GM23338 (cell line): ENCODE results near the gene VSIG10L2. TPM values are rescaled to one million over a fixed set of nuclear protein-coding genes. Genes with fewer than 3 reads are reported as not detected.

Experiments used
- ATAC-seq: fragments of 200-7000 bp; cut with Tn5 transposase; 3 replicates; pipeline ENCODE4 v1.9.1; 2020
- DNase-seq: peaks from one replicate; pipeline ENCODE4 v3.0.0-alpha.2; 2015; ENCODE audit warnings: low spot score
- H2AFZ ChIP-seq: fragments of 200-600 bp; sonication (generic); 2 replicates; pipeline ENCODE4 v1.8.0; 2016; ENCODE audit warnings: antibody characterized with exemption, mild to moderate bottlenecking, moderate library complexity
- H3F3A ChIP-seq: fragments of 200-600 bp; sonication (generic); replicated peaks from 2 replicates; pipeline ENCODE4 v1.8.0; 2017; ENCODE audit warnings: antibody characterized with exemption, mixed run types, low read depth
- H3K27ac ChIP-seq: fragments of 200-600 bp; sonication (generic); 2 replicates; pipeline ENCODE4 v1.6.1; 2016; ENCODE audit warnings: low read depth
- H3K27me3 ChIP-seq: fragments of 200-600 bp; sonication (generic); 2 replicates; pipeline ENCODE4 v1.8.0; 2016; ENCODE audit warnings: mild to moderate bottlenecking, mixed run types, moderate library complexity; ENCODE audit not compliant: insufficient read depth
- H3K36me3 ChIP-seq: fragments of 200-600 bp; sonication (generic); 2 replicates; pipeline ENCODE4 v1.8.0; 2016; ENCODE audit warnings: mild to moderate bottlenecking; ENCODE audit not compliant: insufficient read depth
- H3K4me1 ChIP-seq: fragments of 200-600 bp; sonication (generic); 2 replicates; pipeline ENCODE4 v1.8.0; 2016; ENCODE audit warnings: mild to moderate bottlenecking, moderate library complexity; ENCODE audit not compliant: insufficient read depth
- H3K4me2 ChIP-seq: fragments of 200-600 bp; sonication (generic); 2 replicates; pipeline ENCODE4 v1.7.1; 2017; ENCODE audit warnings: mixed run types
- H3K4me3 ChIP-seq: fragments of 200-600 bp; sonication (generic); 2 replicates; pipeline ENCODE4 v1.6.1; 2016; ENCODE audit warnings: mixed run types
- H3K79me2 ChIP-seq: fragments of 200-600 bp; sonication (generic); replicated peaks from 2 replicates; pipeline ENCODE4 v1.8.0; 2017; ENCODE audit warnings: mild to moderate bottlenecking; ENCODE audit not compliant: insufficient read depth
- H3K9me2 ChIP-seq: fragments of 200-600 bp; sonication (generic); 2 replicates; pipeline ENCODE4 v1.8.0; 2017; ENCODE audit not compliant: insufficient read depth
- H4K20me1 ChIP-seq: fragments of 200-600 bp; sonication (generic); replicated peaks from 2 replicates; pipeline ENCODE4 v1.8.0; 2017; ENCODE audit warnings: mild to moderate bottlenecking; ENCODE audit not compliant: insufficient read depth
- H3K27ac Mint-ChIP-seq: 2 replicates; pipeline ENCODE4 v1.8.0; 2020; ENCODE audit warnings: inconsistent platforms, mild to moderate bottlenecking, moderate library complexity, mixed read lengths
- H3K27me3 Mint-ChIP-seq: 3 replicates; pipeline ENCODE4 v1.8.0; 2022; ENCODE audit warnings: low read depth, mild to moderate bottlenecking, moderate library complexity, mixed read lengths, inconsistent platforms; ENCODE audit not compliant: insufficient read depth, poor library complexity
- H3K36me3 Mint-ChIP-seq: 3 replicates; pipeline ENCODE4 v1.8.0; 2021; ENCODE audit warnings: low read depth, mild to moderate bottlenecking, inconsistent platforms, moderate library complexity, mixed read lengths
- H3K4me1 Mint-ChIP-seq: 3 replicates; pipeline ENCODE4 v1.8.0; 2020; ENCODE audit warnings: mild to moderate bottlenecking, inconsistent platforms, mixed read lengths
- H3K4me3 Mint-ChIP-seq: 3 replicates; pipeline ENCODE4 v1.8.0; 2021; ENCODE audit warnings: moderate library complexity, mild to moderate bottlenecking, inconsistent platforms, mixed read lengths
- H3K9me3 Mint-ChIP-seq: 3 replicates; pipeline ENCODE4 v1.8.0; 2020; ENCODE audit warnings: moderate library complexity, mild to moderate bottlenecking, inconsistent platforms, mixed read lengths
- CREB1 ChIP-seq: fragments of 250-450 bp; sonication (Bioruptor Pico); IDR thresholded peaks from 2 replicates; pipeline ENCODE4 v1.5.0; 2020; ENCODE audit warnings: low read depth, mild to moderate bottlenecking, moderate library complexity
- EZH2 ChIP-seq: fragments of 200-600 bp; sonication (generic); IDR thresholded peaks from one replicate; pipeline ENCODE4 v1.8.0; 2017; ENCODE audit warnings: antibody characterized with exemption, mild to moderate bottlenecking, low read depth; ENCODE audit not compliant: unreplicated experiment
- JUNB ChIP-seq: IDR thresholded peaks from one replicate; pipeline ENCODE4 v1.6.1; 2016; ENCODE audit warnings: antibody characterized with exemption; ENCODE audit not compliant: unreplicated experiment
- POLR2AphosphoS5 ChIP-seq: IDR thresholded peaks from 2 replicates; pipeline ENCODE4 v1.6.1; 2016; ENCODE audit warnings: antibody characterized with exemption, low read depth
- ZNF114 ChIP-seq: fragments of 250-450 bp; sonication (Bioruptor Pico); IDR thresholded peaks from 2 replicates; pipeline ENCODE4 v1.5.0; 2020; ENCODE audit warnings: mild to moderate bottlenecking, moderate library complexity
- ZNF331 ChIP-seq: fragments of 250-450 bp; sonication (Bioruptor Pico); IDR thresholded peaks from 2 replicates; pipeline ENCODE4 v1.5.0; 2020; ENCODE audit warnings: low read depth, mild to moderate bottlenecking, moderate library complexity
- polyA plus RNA-seq: library from polyadenylated mRNA; unstranded; fragments of >200 nt; fragmentation: Nextera tagmentation; extraction: Ambion mirVana; gene quantifications from 2 replicates; pipeline ENCODE4 v1.2.1, GENCODE V29; 2016
- total RNA-seq: library from RNA; depleted of rRNA; stranded (reverse); fragments of >200 nt; shearing (Covaris generic); gene quantifications from 2 replicates; pipeline ENCODE4 v1.2.3, GENCODE V29; 2014
- TF ChIP-seq, protein P1 (sequence below): fragments of 250-450 bp; sonication (Bioruptor Pico); IDR thresholded peaks from 2 replicates; pipeline ENCODE4 v1.5.0; 2020; ENCODE audit warnings: mild to moderate bottlenecking, moderate library complexity
- TF ChIP-seq, protein P2 (sequence below): IDR thresholded peaks from one replicate; pipeline ENCODE4 v1.6.1; 2018; ENCODE audit warnings: antibody characterized with exemption; ENCODE audit not compliant: unreplicated experiment
- TF ChIP-seq, protein P3 (sequence below): IDR thresholded peaks from 2 replicates; pipeline ENCODE4 v1.6.1; 2016; ENCODE audit warnings: antibody characterized with exemption

The VSIG10L2 gene
- total and polyA plus RNA-seq, 2 experiments from 2014 or later, result 0.63 TPM; not detected in 1

DNA sequence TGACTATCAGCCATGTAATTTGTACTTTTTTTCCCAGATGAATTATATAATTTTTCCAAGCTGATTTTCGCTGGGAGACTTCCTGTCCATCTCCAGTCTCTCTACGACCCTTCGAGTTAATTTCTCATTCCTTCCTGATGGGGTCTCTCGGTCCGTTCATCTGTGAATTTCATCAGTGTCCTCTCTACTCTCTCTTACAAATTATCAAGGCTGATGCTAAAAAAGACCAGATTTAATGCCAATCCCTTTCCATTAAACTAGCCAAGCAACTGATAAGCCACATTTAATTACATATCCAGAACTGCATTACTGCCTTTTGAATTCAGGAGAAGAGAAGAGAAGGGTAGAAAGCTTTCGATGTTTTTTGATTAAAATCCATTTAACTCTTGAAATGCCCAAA is 25.8 kb downstream of the VSIG10L2 start (continued):
- TF ChIP-seq, protein P1, sequence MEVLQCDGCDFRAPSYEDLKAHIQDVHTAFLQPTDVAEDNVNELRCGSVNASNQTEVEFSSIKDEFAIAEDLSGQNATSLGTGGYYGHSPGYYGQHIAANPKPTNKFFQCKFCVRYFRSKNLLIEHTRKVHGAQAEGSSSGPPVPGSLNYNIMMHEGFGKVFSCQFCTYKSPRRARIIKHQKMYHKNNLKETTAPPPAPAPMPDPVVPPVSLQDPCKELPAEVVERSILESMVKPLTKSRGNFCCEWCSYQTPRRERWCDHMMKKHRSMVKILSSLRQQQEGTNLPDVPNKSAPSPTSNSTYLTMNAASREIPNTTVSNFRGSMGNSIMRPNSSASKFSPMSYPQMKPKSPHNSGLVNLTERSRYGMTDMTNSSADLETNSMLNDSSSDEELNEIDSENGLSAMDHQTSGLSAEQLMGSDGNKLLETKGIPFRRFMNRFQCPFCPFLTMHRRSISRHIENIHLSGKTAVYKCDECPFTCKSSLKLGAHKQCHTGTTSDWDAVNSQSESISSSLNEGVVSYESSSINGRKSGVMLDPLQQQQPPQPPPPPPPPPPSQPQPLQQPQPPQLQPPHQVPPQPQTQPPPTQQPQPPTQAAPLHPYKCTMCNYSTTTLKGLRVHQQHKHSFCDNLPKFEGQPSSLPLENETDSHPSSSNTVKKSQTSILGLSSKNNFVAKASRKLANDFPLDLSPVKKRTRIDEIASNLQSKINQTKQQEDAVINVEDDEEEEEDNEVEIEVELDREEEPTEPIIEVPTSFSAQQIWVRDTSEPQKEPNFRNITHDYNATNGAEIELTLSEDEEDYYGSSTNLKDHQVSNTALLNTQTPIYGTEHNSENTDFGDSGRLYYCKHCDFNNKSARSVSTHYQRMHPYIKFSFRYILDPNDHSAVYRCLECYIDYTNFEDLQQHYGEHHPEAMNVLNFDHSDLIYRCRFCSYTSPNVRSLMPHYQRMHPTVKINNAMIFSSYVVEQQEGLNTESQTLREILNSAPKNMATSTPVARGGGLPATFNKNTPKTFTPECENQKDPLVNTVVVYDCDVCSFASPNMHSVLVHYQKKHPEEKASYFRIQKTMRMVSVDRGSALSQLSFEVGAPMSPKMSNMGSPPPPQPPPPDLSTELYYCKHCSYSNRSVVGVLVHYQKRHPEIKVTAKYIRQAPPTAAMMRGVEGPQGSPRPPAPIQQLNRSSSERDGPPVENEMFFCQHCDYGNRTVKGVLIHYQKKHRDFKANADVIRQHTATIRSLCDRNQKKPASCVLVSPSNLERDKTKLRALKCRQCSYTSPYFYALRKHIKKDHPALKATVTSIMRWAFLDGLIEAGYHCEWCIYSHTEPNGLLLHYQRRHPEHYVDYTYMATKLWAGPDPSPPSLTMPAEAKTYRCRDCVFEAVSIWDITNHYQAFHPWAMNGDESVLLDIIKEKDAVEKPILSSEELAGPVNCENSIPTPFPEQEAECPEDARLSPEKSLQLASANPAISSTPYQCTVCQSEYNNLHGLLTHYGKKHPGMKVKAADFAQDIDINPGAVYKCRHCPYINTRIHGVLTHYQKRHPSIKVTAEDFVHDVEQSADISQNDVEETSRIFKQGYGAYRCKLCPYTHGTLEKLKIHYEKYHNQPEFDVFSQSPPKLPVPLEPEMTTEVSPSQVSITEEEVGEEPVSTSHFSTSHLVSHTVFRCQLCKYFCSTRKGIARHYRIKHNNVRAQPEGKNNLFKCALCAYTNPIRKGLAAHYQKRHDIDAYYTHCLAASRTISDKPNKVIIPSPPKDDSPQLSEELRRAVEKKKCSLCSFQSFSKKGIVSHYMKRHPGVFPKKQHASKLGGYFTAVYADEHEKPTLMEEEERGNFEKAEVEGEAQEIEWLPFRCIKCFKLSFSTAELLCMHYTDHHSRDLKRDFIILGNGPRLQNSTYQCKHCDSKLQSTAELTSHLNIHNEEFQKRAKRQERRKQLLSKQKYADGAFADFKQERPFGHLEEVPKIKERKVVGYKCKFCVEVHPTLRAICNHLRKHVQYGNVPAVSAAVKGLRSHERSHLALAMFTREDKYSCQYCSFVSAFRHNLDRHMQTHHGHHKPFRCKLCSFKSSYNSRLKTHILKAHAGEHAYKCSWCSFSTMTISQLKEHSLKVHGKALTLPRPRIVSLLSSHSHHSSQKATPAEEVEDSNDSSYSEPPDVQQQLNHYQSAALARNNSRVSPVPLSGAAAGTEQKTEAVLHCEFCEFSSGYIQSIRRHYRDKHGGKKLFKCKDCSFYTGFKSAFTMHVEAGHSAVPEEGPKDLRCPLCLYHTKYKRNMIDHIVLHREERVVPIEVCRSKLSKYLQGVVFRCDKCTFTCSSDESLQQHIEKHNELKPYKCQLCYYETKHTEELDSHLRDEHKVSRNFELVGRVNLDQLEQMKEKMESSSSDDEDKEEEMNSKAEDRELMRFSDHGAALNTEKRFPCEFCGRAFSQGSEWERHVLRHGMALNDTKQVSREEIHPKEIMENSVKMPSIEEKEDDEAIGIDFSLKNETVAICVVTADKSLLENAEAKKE (CRISPR knock-in tag), result no peak
- no peak for TF ChIP-seq POLR2AphosphoS5
- TF ChIP-seq EZH2, result no peak
- no peak for TF ChIP-seq CREB1 (CRISPR knock-in tag)

DNA sequence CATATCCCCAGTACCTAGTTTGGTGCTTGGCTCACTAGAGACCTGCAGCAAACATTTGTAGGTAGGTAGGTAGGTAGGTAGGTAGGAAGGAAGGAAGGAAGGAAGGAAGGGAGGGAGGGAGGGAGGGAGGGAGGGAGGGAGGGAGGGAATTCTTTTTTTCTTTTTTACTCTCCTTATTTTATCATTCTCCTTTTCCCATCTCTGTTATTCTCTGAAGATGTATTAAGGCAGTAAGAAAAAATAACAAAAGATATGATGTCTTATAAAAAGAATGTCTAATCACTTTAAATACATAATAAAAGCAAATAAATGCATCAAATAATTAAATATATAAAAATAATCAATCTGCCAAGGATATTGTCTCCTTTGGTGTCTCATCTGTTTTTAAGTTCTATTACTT is 28.4 kb downstream of the VSIG10L2 start:
- Histone ChIP-seq H3F3A (no peaks in the 10 kb centered on the region), H3K27me3 (no peaks in the 10 kb centered on the region), H2AFZ (no peak overlapping the region), H3K79me2 (no peaks in the 10 kb centered on the region), H3K4me3 (no peak overlapping the region), H3K9me2 (no peaks in the 10 kb centered on the region), H3K4me1 (no peaks in the 10 kb centered on the region), H3K4me2 (no peak overlapping the region), H4K20me1 (no peaks in the 10 kb centered on the region), H3K27ac (no peak overlapping the region), H3K36me3 (no peaks in the 10 kb centered on the region)
- H3K9me3 Mint-ChIP-seq, result no peaks in the 10 kb centered on the region
- H3K27ac Mint-ChIP-seq, result no peak overlapping the region
- H3K27me3 Mint-ChIP-seq, result no peaks in the 10 kb centered on the region
- no peak overlapping the region for H3K4me3 Mint-ChIP-seq
- ATAC-seq, result no peak
- H3K4me1 Mint-ChIP-seq, result peaks cover 7% of the 10 kb centered on the region; the same call in 2 of the 3 replicates
- DNase-seq, result no peak
- H3K36me3 Mint-ChIP-seq, result no peaks in the 10 kb centered on the region; the same call in 2 of the 3 replicates
- no peak for TF ChIP-seq EZH2
- TF ChIP-seq, protein P2, sequence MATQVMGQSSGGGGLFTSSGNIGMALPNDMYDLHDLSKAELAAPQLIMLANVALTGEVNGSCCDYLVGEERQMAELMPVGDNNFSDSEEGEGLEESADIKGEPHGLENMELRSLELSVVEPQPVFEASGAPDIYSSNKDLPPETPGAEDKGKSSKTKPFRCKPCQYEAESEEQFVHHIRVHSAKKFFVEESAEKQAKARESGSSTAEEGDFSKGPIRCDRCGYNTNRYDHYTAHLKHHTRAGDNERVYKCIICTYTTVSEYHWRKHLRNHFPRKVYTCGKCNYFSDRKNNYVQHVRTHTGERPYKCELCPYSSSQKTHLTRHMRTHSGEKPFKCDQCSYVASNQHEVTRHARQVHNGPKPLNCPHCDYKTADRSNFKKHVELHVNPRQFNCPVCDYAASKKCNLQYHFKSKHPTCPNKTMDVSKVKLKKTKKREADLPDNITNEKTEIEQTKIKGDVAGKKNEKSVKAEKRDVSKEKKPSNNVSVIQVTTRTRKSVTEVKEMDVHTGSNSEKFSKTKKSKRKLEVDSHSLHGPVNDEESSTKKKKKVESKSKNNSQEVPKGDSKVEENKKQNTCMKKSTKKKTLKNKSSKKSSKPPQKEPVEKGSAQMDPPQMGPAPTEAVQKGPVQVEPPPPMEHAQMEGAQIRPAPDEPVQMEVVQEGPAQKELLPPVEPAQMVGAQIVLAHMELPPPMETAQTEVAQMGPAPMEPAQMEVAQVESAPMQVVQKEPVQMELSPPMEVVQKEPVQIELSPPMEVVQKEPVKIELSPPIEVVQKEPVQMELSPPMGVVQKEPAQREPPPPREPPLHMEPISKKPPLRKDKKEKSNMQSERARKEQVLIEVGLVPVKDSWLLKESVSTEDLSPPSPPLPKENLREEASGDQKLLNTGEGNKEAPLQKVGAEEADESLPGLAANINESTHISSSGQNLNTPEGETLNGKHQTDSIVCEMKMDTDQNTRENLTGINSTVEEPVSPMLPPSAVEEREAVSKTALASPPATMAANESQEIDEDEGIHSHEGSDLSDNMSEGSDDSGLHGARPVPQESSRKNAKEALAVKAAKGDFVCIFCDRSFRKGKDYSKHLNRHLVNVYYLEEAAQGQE, result no peak
- no peak for TF ChIP-seq POLR2AphosphoS5
- TF ChIP-seq, protein P3, sequence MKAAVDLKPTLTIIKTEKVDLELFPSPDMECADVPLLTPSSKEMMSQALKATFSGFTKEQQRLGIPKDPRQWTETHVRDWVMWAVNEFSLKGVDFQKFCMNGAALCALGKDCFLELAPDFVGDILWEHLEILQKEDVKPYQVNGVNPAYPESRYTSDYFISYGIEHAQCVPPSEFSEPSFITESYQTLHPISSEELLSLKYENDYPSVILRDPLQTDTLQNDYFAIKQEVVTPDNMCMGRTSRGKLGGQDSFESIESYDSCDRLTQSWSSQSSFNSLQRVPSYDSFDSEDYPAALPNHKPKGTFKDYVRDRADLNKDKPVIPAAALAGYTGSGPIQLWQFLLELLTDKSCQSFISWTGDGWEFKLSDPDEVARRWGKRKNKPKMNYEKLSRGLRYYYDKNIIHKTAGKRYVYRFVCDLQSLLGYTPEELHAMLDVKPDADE, result no peak
- no peak for TF ChIP-seq JUNB
- no peak for TF ChIP-seq ZNF114 (CRISPR knock-in tag)
- TF ChIP-seq ZNF331 (CRISPR knock-in tag), result no peak
